Fibroblast of the aortic adventitia (primary cell): ENCODE data around the gene PSMD13. TPM values are rescaled to one million over a fixed set of nuclear protein-coding genes. Genes with fewer than 3 reads are reported as not detected.

Experiments used
- DNase-seq: peaks from one replicate; pipeline ENCODE4 v3.0.0-alpha.2; 2010; ENCODE audit warnings: low read depth
- H3K4me3 ChIP-seq: 2 replicates; pipeline ENCODE4 v1.5.1; 2011; ENCODE audit warnings: low read depth, mild to moderate bottlenecking, control low read depth, low read length, moderate library complexity
- total RNA-seq: library from RNA; depleted of rRNA; stranded (reverse); fragments of >200 nt; gene quantifications from 2 replicates; pipeline ENCODE4 v1.2.3, GENCODE V29; 2012; ENCODE audit warnings: low replicate concordance
- TF ChIP-seq, protein P1 (sequence below): IDR thresholded peaks from 2 replicates; pipeline ENCODE4 v1.5.1; 2011; ENCODE audit warnings: mild to moderate bottlenecking, low read length, control low read depth, inconsistent platforms; ENCODE audit not compliant: insufficient read depth

PSMD13 gene
- total RNA-seq, 1 donor = 96.9 TPM

DNA sequence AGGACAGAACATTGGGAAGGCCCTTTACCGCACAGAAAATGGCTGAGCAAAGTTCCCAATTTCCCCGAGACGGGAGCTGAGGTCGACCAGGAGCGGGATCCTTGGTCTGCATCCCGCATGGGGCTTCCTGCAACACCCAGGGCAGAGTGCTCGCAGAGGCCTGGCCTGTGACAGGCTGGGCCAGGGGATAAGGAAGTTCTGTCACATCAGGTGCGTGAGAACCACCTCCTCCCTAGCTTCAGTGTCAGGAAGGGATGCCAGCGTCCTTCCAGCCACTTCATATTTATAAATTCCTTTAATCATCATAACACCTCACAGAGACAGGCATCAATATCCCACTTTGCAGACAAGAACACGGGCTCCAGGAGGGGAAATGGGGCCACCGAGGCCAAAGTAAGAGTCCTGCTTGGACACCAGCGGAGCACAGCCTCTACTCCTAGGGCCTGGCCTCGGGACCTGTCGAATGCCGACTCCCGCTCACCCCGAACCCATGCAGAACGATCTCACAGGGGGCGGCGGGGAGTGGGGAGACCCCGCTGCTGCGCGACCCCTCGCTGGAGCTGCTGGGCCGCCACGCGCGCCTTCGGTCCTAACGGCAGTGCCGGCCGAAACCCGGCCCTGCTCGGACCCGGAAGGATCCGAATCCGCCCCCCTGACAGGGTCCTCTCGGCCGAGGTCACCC is 30.1 kb upstream of the PSMD13 start:
- DNase-seq = peak; percentile 22
- TF ChIP-seq, protein P1, sequence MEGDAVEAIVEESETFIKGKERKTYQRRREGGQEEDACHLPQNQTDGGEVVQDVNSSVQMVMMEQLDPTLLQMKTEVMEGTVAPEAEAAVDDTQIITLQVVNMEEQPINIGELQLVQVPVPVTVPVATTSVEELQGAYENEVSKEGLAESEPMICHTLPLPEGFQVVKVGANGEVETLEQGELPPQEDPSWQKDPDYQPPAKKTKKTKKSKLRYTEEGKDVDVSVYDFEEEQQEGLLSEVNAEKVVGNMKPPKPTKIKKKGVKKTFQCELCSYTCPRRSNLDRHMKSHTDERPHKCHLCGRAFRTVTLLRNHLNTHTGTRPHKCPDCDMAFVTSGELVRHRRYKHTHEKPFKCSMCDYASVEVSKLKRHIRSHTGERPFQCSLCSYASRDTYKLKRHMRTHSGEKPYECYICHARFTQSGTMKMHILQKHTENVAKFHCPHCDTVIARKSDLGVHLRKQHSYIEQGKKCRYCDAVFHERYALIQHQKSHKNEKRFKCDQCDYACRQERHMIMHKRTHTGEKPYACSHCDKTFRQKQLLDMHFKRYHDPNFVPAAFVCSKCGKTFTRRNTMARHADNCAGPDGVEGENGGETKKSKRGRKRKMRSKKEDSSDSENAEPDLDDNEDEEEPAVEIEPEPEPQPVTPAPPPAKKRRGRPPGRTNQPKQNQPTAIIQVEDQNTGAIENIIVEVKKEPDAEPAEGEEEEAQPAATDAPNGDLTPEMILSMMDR = no peak
- H3K4me3 ChIP-seq = peak overlapping the region; percentile 80

DNA sequence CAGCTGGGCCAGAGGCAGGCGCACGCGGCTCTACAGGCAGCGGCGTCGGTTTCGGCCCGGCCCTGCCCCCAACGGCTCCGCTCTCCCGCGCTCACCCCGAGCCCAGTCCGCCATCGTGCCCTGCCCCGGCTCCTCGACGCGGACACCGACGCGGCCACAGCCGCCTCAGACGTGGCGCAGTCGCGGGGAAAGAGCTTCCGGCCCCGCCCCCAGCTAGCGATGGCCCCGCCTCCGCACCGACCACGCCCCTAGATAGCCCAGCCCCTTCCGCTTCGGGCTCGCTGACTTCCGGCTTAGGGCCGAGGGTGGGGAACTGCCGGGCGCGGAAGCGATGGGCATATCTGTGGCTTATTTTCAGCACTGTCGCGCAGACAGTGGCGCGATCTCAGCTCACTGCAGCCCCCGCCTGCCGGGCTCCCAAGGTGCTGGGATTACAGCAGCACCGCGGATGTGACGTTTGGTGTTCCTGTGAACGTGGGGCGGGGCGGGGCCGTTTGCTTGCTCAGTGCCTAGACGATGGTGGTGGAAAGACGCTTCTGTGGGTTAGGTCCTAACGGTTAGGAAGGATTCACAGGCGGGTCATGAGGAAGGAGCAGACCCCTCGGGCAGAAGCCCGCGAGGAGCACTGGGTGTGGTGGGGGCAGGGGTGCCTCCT is 29.4 kb upstream of the PSMD13 start, which contains the start of the genes BET1L and RIC8A:
BET1L (minus strand) TSS at position 192 of the 655 bp plus-strand sequence; CDS start at position 114, 78 bp downstream.
RIC8A (plus strand) TSS at position 501 of the 655 bp plus-strand sequence. CDS start 1,147 bp downstream, outside the sequence.
- TF ChIP-seq, protein P1 = no peak
- H3K4me3 ChIP-seq = peak within 1 kb of the TSS; percentile 80
- peak; percentile 98 for DNase-seq

DNA sequence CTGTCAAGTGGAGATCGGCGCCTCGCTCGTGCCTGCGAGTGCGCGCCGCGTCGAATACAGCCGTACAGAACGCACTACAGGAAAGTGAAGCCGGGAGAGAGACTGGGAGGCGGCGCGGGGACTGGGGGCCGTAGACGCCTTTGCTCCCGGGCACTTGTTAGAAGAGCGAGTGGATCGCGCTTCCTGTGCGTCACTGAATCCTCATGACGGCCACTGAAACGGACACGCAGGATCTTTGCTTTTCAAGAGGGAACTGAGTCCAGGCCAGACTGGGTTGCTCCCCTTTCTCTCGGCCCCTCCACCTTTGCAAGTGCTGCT is 29.0 kb upstream of the PSMD13 start:
- H3K4me3 ChIP-seq = peak overlapping the region; percentile 80
- DNase-seq = peak; percentile 69
- TF ChIP-seq, protein P1 = no peak

DNA sequence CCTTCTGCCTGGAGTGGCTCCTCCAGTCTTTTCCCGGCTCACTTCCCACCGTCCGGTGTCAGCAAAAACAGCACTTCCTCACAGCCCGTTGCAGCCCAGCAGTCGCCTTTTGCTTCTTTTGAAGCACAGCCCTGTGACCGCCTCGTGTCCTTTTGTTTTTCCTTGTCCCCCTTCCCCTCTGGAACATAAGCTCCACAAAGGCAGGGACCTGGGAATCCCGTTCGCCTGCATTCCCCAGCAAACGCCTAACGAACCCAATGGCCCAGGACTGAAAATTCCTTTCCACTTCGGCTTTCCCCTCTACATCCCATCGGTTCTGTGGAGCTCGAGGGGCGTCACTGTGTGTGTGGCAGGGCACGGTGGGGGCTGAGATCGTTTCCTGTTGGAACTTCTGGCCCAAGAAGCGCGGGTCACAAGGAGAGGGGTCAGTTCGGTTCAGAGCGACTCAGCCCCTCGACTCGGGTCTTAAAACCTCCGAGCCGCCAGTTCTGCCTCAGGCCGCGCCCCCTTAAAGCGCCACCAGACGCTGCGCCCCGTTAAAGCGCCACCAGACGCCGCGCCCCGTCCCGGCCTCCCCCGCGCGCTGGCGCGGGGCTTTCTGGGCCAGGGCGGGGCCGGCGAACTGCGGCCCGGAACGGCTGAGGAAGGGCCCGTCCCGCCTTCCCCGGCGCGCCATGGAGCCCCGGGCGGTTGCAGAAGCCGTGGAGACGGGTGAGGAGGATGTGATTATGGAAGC is 28.4 kb upstream of the PSMD13 start:
- peak overlapping the region; percentile 80 for H3K4me3 ChIP-seq
- TF ChIP-seq, protein P1 = no peak
- DNase-seq = peak; percentile 58

DNA sequence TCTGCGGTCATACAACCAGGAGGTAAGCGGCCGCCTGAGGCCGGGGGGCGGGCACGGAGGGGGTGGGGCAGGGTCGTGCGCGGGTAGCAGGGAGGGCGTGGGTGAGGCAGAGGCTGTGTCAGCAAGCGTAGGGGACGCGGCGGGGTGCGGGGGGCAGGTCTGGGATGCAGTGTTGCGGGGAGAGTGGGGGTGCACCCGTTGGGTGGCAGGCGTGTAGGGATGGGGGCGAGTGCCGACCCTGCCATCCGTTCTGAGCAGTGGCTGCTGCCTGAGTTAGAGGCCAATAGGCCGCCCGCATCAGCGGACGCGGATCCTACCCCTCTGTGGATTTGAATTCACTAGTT is 27.9 kb upstream of the PSMD13 start:
- peak overlapping the region; percentile 80 for H3K4me3 ChIP-seq
- DNase-seq = no peak
- TF ChIP-seq, protein P1 = no peak

DNA sequence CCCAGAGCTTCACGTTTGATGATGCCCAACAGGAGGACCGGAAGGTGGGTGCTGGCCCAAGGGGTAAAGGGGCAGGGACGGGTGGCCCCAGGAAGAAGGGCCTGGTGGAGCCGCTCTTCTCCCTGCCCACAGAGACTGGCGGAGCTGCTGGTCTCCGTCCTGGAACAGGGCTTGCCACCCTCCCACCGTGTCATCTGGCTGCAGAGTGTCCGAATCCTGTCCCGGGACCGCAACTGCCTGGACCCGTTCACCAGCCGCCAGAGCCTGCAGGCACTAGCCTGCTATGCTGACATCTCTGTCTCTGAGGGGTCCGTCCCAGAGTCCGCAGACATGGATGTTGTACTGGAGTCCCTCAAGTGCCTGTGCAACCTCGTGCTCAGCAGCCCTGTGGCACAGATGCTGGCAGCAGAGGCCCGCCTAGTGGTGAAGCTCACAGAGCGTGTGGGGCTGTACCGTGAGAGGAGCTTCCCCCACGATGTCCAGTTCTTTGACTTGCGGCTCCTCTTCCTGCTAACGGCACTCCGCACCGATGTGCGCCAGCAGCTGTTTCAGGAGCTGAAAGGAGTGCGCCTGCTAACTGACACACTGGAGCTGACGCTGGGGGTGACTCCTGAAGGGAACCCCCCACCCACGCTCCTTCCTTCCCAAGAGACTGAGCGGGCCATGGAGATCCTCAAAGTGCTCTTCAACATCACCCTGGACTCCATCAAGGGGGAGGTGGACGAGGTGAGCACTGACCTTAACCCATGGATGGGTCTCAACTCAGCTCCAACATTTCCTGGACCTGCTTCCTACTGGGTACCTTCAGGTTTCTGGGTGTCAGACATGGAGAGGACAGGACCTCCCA is 27.3 kb upstream of the PSMD13 start:
- TF ChIP-seq, protein P1 = no peak
- DNase-seq = no peak
- H3K4me3 ChIP-seq = peak overlapping the region; percentile 80
